NCI-H748 (cell line): ENCODE data around the gene GNGT2.
A peak's percentile ranks its signal among the peaks of the same experiment; 100 is the strongest.
"Not testable (repeated sequence)": the region's sequence is repeated elsewhere in the genome, so short reads cannot be mapped to it uniquely, and the experiment has no call there.

ENCODE experiments used
- DNase-seq: peaks from one replicate; lab custom pipeline; 2025; ENCODE audit not compliant: unreplicated experiment; lab: John Stamatoyannopoulos, UW

GNGT2 gene

GRCh38 chr17:49213399-49213798, 3.0 kb upstream of the GNGT2 start:
- no peak for DNase-seq

DNA sequence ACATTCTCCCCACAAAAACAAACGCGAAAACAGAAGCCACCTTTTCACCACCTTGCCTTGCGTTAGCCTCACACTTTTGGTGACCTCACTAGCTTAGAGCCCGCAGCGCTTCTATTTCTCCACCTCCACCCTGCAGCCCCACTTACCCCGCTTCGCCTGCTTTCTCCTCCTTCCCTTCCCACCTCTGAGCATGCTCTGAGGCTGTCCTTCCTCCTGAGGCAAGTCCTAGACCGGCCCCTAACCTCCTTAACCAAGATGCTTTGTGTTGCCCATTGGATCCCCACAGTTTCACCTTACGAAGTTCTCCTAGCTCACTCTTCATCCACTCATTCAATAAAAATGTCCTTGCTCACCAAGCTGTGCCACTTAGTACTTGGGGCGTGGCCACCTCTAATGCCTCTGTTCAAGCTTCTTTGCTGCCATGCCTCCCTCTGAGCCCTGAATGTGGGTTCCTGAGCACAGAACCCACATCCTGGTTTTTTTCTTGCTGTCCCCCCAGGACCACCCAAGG, 1.3 kb downstream of the GNGT2 start:
- DNase-seq: no peak

- DNase-seq: no peak
Observed at GRCh38 chr17:49204516-49204915, 5.9 kb downstream of the GNGT2 start.

GRCh38 chr17:49203796-49204195, 6.6 kb downstream of the GNGT2 start:
- DNase-seq: no peak

- no peak for DNase-seq
Observed at GRCh38 chr17:49201481-49201927, 8.9 kb downstream of the GNGT2 start.

GRCh38 chr17:49200423-49201083, 9.8 kb downstream of the GNGT2 start:
- no peak for DNase-seq

DNA sequence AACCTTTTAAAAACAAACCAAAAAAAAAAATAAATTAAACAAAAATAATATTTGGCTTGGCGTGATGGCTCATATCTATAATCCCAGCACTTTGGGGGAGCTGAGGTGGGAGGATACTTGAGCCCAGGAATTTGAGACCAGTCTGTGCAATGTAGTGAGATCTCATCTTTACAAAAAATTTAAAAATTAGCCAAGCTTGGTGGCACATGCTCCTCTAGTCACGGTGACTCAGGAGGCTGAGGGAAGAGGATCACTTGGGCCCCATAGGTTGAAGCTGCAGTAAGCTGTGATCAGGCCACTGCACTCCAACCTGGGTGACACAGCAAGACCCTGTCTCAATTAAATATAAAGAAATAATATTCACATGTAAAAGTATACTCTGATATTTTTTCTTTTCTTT, 12.2 kb downstream of the GNGT2 start:
- no peak for DNase-seq

- DNase-seq: no peak
Observed at GRCh38 chr17:49197346-49197998, 12.9 kb downstream of the GNGT2 start.

GRCh38 chr17:49196520-49196919, 13.9 kb downstream of the GNGT2 start:
- DNase-seq: no peak

DNA sequence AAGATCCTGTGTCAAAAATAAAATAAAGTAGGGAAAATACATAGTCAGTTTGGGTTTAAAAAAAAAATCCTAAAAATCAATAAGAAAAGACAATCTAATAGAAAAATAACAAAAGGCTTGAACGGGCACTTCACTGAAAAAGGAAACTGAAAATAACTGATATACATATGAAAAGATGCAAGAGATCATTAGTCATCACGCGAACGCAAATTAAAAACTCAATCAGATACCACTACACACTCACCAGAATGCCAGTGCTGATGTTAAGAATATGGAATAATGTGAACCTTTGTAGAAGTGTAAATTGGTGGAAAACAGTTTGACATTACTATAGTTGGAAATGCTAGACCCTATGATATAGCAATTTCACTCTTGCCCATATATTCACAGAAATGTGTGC, 14.6 kb downstream of the GNGT2 start:
- DNase-seq: no peak

GRCh38 chr17:49194297-49194607, 16.1 kb downstream of the GNGT2 start:
- DNase-seq: no peak

DNA sequence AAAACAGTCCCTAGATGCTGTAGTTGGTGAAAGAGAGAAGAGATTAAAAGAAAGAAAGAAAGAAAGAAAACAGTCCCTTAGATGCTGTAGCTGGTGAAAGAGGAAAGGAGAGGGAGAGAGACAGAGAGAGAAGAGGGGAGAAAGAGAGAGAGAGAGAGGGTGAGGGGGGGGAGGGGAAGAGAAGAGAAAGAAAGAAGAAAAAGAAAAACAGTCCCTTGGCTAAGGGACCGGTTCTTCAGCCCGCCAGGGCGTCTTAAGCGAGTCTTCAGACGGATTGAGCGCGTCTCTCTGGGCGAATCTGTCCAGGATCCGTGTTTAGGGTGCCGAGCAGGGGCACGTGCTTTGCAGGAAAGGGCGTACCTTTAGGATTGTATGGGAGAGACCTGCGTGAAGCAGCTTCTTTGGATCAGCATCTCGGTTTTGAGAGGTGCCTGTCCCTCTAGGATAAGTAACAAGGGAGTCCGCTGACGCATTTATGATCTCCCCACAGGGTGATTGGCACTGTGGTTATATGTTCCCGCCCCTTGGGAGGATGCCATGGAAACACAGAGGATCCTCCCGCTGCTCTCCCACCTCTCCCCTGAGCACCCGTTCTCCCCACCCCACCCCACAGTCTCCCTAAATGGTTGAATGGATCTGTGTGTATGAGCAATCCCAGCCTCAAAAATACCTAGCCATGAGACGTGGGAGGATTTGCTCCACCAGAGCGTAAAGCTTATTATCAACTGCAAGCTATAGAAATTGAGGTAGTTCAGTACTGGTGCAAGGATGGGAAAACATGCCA, 16.7 kb downstream of the GNGT2 start:
- DNase-seq: peak; percentile 72

GRCh38 chr17:49191917-49192741, 18.2 kb downstream of the GNGT2 start:
- DNase-seq: peak; percentile 95

DNA sequence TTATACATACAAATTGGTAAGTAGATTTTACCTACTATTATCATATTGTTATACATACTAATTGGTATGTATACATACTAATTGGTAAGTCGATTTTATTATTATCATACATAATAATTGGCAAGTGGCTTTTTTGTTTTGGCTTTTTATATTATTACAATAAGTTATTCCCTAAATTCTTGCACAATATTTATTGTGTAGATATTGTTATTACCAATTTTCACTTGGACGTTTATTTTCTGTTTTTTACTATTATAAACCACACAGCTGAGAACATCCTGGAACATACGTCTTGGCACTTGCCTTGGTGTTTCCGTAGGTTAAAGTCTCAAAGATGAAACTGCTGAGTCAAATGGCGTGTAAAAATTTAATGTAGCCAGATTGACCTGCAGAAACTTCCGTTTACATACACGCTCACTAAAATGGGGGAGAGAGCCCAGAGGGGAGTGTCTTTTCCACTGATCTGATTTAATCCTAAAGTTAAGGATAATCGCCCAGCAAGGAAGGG, 18.9 kb downstream of the GNGT2 start:
- DNase-seq: no peak

- no peak for DNase-seq
Observed at GRCh38 chr17:49190932-49191331, 19.4 kb downstream of the GNGT2 start.

DNA sequence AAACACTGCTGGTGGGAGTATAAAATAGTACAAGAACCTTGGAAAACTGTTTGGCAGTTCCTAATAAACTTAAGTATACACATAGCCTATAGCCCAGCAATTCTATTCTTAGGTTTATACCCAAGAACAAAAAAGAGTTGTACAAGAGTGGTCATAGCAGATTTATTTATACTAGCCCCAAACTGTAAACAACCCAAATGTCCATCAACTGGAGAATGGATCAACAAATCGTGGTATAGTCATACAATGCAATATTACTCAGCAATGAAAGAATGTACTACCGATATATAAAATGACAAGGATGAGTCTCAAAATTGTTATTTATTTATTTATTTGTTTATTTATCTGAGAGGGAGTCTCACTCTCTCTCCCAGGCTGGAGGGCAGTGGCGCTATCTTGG, 23.1 kb downstream of the GNGT2 start:
- no peak for DNase-seq

- DNase-seq: not testable (repeated sequence)
Observed at GRCh38 chr17:49185381-49185780, 25.0 kb downstream of the GNGT2 start.

GRCh38 chr17:49184522-49184921, 25.9 kb downstream of the GNGT2 start:
- not testable (repeated sequence) for DNase-seq

- DNase-seq: no peak
Observed at GRCh38 chr17:49183801-49184200, 26.6 kb downstream of the GNGT2 start.

GRCh38 chr17:49183341-49183740, 27.0 kb downstream of the GNGT2 start:
- no peak for DNase-seq
